Endothelial cell (in vitro differentiated cells): ENCODE measurements around the gene CUX1. TPM values are rescaled to one million over a fixed set of nuclear protein-coding genes. Genes with fewer than 3 reads are reported as not detected.
A peak's percentile ranks its signal among the peaks of the same experiment; 100 is the strongest.

Source experiments
- DNase-seq: peaks from one replicate; pipeline ENCODE4 v3.0.0; 2021; ENCODE audit warnings: low spot score
- H3K27ac Mint-ChIP-seq: one replicate; pipeline ENCODE4 v1.8.0; 2021; ENCODE audit warnings: mixed read lengths, inconsistent platforms; ENCODE audit not compliant: unreplicated experiment
- H3K27me3 Mint-ChIP-seq: one replicate; pipeline ENCODE4 v1.8.0; 2021; ENCODE audit warnings: mild to moderate bottlenecking, moderate library complexity, mixed read lengths, inconsistent platforms; ENCODE audit not compliant: unreplicated experiment
- H3K36me3 Mint-ChIP-seq: one replicate; pipeline ENCODE4 v1.8.0; 2021; ENCODE audit warnings: mild to moderate bottlenecking, low read depth, mixed read lengths, inconsistent platforms; ENCODE audit not compliant: unreplicated experiment
- H3K4me1 Mint-ChIP-seq: one replicate; pipeline ENCODE4 v1.8.0; 2021; ENCODE audit warnings: mild to moderate bottlenecking, mixed read lengths, inconsistent platforms; ENCODE audit not compliant: unreplicated experiment
- H3K4me3 Mint-ChIP-seq: one replicate; pipeline ENCODE4 v1.8.0; 2021; ENCODE audit warnings: mild to moderate bottlenecking, mixed read lengths, inconsistent platforms; ENCODE audit not compliant: unreplicated experiment
- H3K9me3 Mint-ChIP-seq: one replicate; pipeline ENCODE4 v1.8.0; 2021; ENCODE audit warnings: mixed read lengths, inconsistent platforms; ENCODE audit not compliant: unreplicated experiment
- CTCF ChIP-seq: fragments of 200-600 bp; sonication (generic); IDR thresholded peaks from one replicate; pipeline ENCODE4 v1.5.0; 2021; ENCODE audit warnings: antibody characterized with exemption; ENCODE audit not compliant: unreplicated experiment
- total RNA-seq: library from RNA; stranded (reverse); fragmentation: NEBNext Ultra II Directional; extraction: Animal tissue kit (Norgen Biotek cat#: 25700); gene quantifications from one replicate; pipeline ENCODE4 v1.2.1, GENCODE V29; 2021; ENCODE audit not compliant: unreplicated experiment

CUX1 gene
- total RNA-seq, 1 donor from 2014 or later = 43.7 TPM

DNA sequence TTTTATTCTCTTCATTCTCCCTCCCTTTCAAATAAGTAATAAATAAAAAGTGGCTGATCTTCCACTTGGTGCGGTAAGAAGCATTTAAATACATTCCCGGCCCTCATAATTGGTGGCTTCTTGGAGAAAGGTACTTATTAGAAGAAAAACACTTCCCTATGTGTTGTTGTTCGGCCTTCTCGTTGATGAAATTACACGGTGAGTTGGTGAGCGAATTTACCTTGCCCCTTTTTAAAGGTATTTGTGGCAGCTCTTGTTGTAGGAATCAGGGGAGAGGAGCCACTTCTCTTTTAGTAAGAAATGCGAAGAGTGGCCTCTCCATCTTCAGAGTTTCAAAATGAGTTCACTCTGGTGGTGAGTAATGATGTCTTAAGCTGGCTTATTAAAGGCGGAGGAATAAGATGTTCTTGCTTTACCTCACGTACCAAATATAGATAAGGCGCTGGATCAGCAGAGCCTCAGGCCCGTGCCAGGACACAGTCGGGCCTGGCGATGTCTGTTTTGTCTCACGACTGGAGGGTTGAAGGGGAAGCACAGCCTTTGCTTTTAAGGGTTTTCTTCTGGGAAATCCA, 135.9 kb downstream of the CUX1 start:
- H3K27ac Mint-ChIP-seq = peak overlapping the region; percentile 52
- no peaks in the 10 kb centered on the region for H3K36me3 Mint-ChIP-seq
- no peaks in the 10 kb centered on the region for H3K9me3 Mint-ChIP-seq
- peaks cover 16% of the 10 kb centered on the region for H3K4me1 Mint-ChIP-seq
- TF ChIP-seq CTCF = no peak
- H3K4me3 Mint-ChIP-seq = no peak overlapping the region
- DNase-seq = no peak
- H3K27me3 Mint-ChIP-seq = peaks cover 2% of the 10 kb centered on the region

DNA sequence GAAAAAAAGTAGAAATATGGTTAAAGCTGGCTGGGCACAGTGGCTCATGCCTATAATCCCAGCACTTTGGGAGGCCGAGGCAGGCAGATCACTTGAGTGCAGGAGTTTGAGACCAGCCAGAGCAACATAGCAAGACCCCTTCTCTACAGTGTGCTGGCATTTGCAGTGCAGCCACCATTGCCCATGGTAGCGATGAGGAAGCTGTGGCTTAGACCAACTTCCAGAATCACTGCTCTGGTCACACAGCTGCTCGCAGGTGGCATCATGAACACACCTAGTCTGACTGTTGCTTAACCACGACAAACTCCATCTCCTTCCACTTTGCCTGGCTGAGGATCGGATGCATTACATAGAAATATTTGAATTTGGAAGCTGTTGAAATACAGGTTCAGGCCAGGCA, 137.1 kb downstream of the CUX1 start:
- Mint-ChIP-seq H3K27ac (no peak overlapping the region), H3K27me3 (peaks cover 4% of the 10 kb centered on the region), H3K36me3 (no peaks in the 10 kb centered on the region), H3K4me1 (peaks cover 16% of the 10 kb centered on the region), H3K9me3 (no peaks in the 10 kb centered on the region), H3K4me3 (no peak overlapping the region)
- DNase-seq = no peak
- TF ChIP-seq CTCF = no peak

GRCh38 chr7:101956130-101956529, 138.7 kb downstream of the CUX1 start:
- peaks cover 9% of the 10 kb centered on the region for H3K27me3 Mint-ChIP-seq
- no peak for TF ChIP-seq CTCF
- H3K4me3 Mint-ChIP-seq = no peak overlapping the region
- DNase-seq = no peak
- H3K9me3 Mint-ChIP-seq = no peaks in the 10 kb centered on the region
- H3K4me1 Mint-ChIP-seq = peaks cover 12% of the 10 kb centered on the region
- H3K36me3 Mint-ChIP-seq = no peaks in the 10 kb centered on the region
- H3K27ac Mint-ChIP-seq = no peak overlapping the region

DNA sequence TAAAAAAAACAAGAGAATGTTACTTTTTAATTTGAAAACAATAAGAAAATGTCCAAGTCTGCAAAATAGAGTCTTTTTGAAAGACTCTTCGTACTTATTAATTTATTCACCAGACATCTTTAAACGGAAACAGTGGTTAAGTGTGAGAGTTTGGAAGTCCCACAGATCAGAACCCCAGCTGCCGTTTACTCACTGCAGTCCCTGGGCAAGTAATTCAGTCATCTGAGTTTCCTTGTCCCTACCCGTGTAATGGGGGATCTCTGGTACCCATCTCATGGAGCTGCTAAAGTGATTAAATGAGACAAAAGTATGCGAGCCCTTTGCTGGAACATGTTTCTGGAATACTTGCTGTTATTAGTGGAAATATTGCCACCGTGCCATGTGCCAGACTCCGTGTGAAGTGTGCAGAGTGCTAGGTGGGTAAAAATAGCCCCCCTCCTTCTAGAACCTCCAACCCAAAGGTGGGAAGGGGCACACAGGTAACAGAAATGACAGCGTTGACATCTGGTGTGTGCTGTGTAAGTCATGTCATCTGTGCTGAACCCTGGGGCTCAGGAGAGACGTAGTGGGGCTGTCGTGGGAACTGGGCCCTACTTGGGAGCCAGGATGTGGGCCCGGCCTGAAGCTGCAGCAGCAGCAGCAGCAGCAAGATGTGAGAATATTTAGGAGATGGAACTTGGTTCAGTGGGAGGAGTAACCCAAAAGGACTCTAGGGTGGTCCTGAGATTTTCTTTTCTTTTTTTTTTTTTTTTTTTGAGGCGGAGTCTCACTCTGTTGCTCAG, 140.5 kb downstream of the CUX1 start:
- no peak overlapping the region for H3K27ac Mint-ChIP-seq
- no peak overlapping the region for H3K4me3 Mint-ChIP-seq
- H3K9me3 Mint-ChIP-seq = no peaks in the 10 kb centered on the region
- DNase-seq = no peak
- peaks cover 9% of the 10 kb centered on the region for H3K27me3 Mint-ChIP-seq
- no peaks in the 10 kb centered on the region for H3K36me3 Mint-ChIP-seq
- H3K4me1 Mint-ChIP-seq = peaks cover 6% of the 10 kb centered on the region
- TF ChIP-seq CTCF = no peak

DNA sequence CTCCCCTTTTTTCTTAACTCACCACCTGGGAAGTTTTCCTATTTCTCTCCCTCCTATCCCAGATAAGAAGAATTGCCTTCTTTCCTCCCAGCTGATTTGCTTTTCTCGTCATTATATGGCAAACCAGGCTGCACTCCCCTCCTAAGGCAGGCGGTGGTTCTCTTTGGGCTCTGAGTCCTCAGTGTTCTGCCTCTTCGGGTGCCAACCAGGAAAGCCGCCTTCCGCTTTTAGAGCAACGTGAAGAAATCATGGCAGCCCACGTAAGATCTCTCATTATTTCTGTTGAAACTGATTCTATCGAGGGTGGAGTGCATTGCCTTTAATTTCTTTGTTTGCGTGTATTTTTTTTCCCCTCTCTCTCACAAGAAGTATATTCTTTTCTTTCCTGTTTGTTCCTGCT, 141.9 kb downstream of the CUX1 start:
- Mint-ChIP-seq H3K4me3 (no peak overlapping the region), H3K4me1 (peaks cover 1% of the 10 kb centered on the region), H3K27ac (peak overlapping the region; percentile 52), H3K36me3 (no peaks in the 10 kb centered on the region), H3K27me3 (peaks cover 12% of the 10 kb centered on the region), H3K9me3 (no peaks in the 10 kb centered on the region)
- DNase-seq = no peak
- TF ChIP-seq CTCF = no peak
